HFFc6 (cell line): Measurements from ENCODE around the gene FARS2. TPM values are rescaled to one million over a fixed set of nuclear protein-coding genes. Genes with fewer than 3 reads are reported as not detected.

Experiments used
- DNase-seq: peaks from one replicate; pipeline ENCODE4 v3.0.0-alpha.2; 2018
- H3K27ac Mint-ChIP-seq: 2 replicates; pipeline ENCODE4 v1.8.0; 2020; ENCODE audit warnings: mild to moderate bottlenecking, mixed read lengths
- H3K27me3 Mint-ChIP-seq: 2 replicates; pipeline ENCODE4 v1.8.0; 2021; ENCODE audit warnings: mild to moderate bottlenecking, moderate library complexity, mixed read lengths; ENCODE audit not compliant: insufficient read depth
- H3K36me3 Mint-ChIP-seq: 2 replicates; pipeline ENCODE4 v1.8.0; 2021; ENCODE audit warnings: low read depth, mixed read lengths
- H3K4me1 Mint-ChIP-seq: 2 replicates; pipeline ENCODE4 v1.8.0; 2020; ENCODE audit warnings: low read depth, mixed read lengths
- H3K4me3 Mint-ChIP-seq: 2 replicates; pipeline ENCODE4 v1.8.0; 2020; ENCODE audit warnings: mild to moderate bottlenecking, moderate library complexity, mixed read lengths
- H3K9me3 Mint-ChIP-seq: 2 replicates; pipeline ENCODE4 v1.8.0; 2020; ENCODE audit warnings: mild to moderate bottlenecking, mixed read lengths
- total RNA-seq, 6 experiments: library from RNA; stranded (reverse); fragmentation: NEBNext Ultra II Directional; extraction: Animal tissue kit (Norgen Biotek cat#: 25700); gene quantifications; 2 replicates in 1 of 6; 3 replicates in 5 of 6; pipeline ENCODE4 v1.2.3, GENCODE V29; 2021
- TF ChIP-seq, protein P1 (sequence below): fragments of 200-600 bp; sonication (generic); IDR thresholded peaks from 2 replicates; pipeline ENCODE4 v1.5.0; 2021; ENCODE audit warnings: antibody characterized with exemption, mild to moderate bottlenecking

The FARS2 gene
- total RNA-seq, 6 experiments from 2014 or later, result 11.5 to 16.4 (median 13.1) TPM

DNA sequence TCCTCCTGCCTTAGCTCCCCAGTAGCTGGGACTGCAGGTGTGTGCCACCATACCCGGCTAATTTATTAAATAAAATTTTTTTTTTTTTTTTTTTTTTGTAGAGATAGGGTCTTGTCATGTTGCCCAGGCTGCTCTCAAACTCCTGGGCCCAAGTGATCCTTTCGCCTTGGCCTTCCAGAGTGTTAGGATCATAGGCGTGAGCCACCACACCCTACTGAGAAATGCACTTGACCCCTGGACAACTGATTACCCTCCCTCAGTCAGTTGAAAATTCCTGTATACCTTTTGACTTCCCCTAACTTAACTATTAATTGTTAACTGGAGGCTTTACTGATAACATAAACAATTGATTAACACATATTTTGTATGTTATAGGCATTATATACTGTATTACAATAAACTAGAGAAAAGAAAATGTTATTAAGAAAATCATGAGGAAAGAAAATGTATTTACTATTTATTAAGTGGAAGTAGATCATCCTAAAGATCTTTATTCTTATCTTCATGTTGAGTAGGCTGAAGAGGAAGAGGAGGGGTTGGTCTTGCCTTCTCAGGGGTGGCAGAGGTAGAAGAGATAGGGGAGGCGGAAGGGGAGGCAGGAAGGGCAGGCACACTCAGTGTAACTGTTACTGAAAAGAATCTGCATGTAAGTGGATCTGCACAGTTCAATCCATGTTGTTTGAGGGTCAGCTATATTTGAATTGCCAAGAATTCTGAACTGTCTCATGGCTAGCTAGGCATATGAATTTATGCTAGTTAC lies 104.3 kb downstream of the FARS2 start:
- no peak for DNase-seq
- Mint-ChIP-seq H3K4me3 (no peak overlapping the region), H3K4me1 (peaks cover 7% of the 10 kb centered on the region; the same call in 1 of the 2 replicates), H3K27ac (no peak overlapping the region), H3K9me3 (no peaks in the 10 kb centered on the region), H3K36me3 (peaks cover 8% of the 10 kb centered on the region; the same call in 1 of the 2 replicates), H3K27me3 (no peaks in the 10 kb centered on the region; the same call in 1 of the 2 replicates)
- TF ChIP-seq, protein P1, sequence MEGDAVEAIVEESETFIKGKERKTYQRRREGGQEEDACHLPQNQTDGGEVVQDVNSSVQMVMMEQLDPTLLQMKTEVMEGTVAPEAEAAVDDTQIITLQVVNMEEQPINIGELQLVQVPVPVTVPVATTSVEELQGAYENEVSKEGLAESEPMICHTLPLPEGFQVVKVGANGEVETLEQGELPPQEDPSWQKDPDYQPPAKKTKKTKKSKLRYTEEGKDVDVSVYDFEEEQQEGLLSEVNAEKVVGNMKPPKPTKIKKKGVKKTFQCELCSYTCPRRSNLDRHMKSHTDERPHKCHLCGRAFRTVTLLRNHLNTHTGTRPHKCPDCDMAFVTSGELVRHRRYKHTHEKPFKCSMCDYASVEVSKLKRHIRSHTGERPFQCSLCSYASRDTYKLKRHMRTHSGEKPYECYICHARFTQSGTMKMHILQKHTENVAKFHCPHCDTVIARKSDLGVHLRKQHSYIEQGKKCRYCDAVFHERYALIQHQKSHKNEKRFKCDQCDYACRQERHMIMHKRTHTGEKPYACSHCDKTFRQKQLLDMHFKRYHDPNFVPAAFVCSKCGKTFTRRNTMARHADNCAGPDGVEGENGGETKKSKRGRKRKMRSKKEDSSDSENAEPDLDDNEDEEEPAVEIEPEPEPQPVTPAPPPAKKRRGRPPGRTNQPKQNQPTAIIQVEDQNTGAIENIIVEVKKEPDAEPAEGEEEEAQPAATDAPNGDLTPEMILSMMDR, result no peak

- H3K27ac Mint-ChIP-seq, result no peak overlapping the region
- no peak overlapping the region for H3K4me3 Mint-ChIP-seq
- H3K27me3 Mint-ChIP-seq, result no peaks in the 10 kb centered on the region; the same call in 1 of the 2 replicates
- H3K36me3 Mint-ChIP-seq, result peaks cover 8% of the 10 kb centered on the region; the same call in 1 of the 2 replicates
- H3K9me3 Mint-ChIP-seq, result no peaks in the 10 kb centered on the region
- TF ChIP-seq, protein P1, result no peak
- H3K4me1 Mint-ChIP-seq, result no peaks in the 10 kb centered on the region
- DNase-seq, result no peak
Observed at GRCh38 chr6:5366941-5367340, 105.6 kb downstream of the FARS2 start.

- no peak for DNase-seq
- no peaks in the 10 kb centered on the region; the same call in 1 of the 2 replicates for H3K27me3 Mint-ChIP-seq
- TF ChIP-seq, protein P1, result no peak
- H3K4me3 Mint-ChIP-seq, result no peak overlapping the region
- no peaks in the 10 kb centered on the region for H3K4me1 Mint-ChIP-seq
- H3K36me3 Mint-ChIP-seq, result peaks cover 8% of the 10 kb centered on the region; the same call in 1 of the 2 replicates
- H3K9me3 Mint-ChIP-seq, result no peaks in the 10 kb centered on the region
- no peak overlapping the region for H3K27ac Mint-ChIP-seq
Observed at GRCh38 chr6:5367510-5367909, 106.2 kb downstream of the FARS2 start.

DNA sequence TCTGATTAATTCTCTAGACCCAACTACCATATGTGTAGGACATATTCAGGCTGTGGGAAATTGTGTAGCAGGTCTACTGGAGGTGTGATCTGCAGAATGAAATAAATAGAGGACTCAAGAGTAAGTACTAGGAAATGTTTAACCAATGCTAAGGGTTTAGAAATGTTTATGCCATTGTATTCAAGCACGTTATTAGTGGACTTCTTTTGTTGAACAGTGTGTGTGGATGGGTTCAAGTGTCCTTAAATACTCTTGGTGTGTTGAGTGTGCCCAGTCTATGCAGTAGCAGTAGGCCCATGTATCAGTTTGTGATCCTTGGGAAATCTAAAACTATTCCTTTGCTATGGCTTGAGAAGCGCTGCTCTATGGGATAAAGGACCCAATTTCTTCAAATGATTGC lies 112.1 kb downstream of the FARS2 start:
- no peaks in the 10 kb centered on the region; the same call in none of the 2 replicates for H3K27me3 Mint-ChIP-seq
- peaks cover 8% of the 10 kb centered on the region; the same call in 1 of the 2 replicates for H3K36me3 Mint-ChIP-seq
- no peaks in the 10 kb centered on the region for H3K4me1 Mint-ChIP-seq
- H3K27ac Mint-ChIP-seq, result no peak overlapping the region
- no peak for DNase-seq
- H3K4me3 Mint-ChIP-seq, result no peak overlapping the region
- no peaks in the 10 kb centered on the region for H3K9me3 Mint-ChIP-seq
- TF ChIP-seq, protein P1, result no peak

GRCh38 chr6:5378331-5378730 lies 117.0 kb downstream of the FARS2 start:
- H3K9me3 Mint-ChIP-seq, result no peaks in the 10 kb centered on the region
- no peaks in the 10 kb centered on the region for H3K4me1 Mint-ChIP-seq
- TF ChIP-seq, protein P1, result no peak
- H3K27me3 Mint-ChIP-seq, result no peaks in the 10 kb centered on the region; the same call in 1 of the 2 replicates
- no peak for DNase-seq
- H3K4me3 Mint-ChIP-seq, result no peak overlapping the region
- no peak overlapping the region for H3K27ac Mint-ChIP-seq
- H3K36me3 Mint-ChIP-seq, result no peaks in the 10 kb centered on the region
